ENCODE results near the gene SPATC1L.

- no peak for TF ChIP-seq POLR2A (IDR thresholded peaks at IDR 0.05)
- TF ChIP-seq CTCF (IDR thresholded peaks at IDR 0.05) = no peak
- TF ChIP-seq POLR2AphosphoS5 (IDR thresholded peaks at IDR 0.05) = peak in 1 of 2 donors; percentile 28
- no peak for TF ChIP-seq EP300 (IDR thresholded peaks at IDR 0.05)
These were observed 39.7 kb downstream of the SPATC1L start for GRCh38 chr21:46144464-46145070.

Measured in upper lobe of left lung (tissue), 4 donors.